Measurements from ENCODE around the gene SLC36A3.

DNA sequence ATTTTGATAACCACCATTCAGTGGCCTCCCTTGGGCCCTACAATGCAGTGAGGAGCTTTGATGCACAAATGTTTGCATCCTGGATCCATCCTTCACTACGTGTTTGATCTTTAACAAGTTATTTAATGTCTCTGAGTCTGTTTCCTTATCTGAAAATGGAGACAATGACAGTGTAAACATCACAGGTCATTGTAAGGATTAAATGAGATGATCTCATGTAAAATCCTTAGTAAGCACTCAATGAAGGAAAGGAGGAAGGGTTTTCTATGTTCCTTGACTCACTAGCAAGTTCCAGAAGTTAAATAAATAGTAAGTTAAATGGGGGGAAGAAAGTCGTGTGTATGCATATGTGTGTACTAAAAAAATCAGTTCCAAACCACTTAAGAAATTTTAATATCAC lies 9.8 kb upstream of the SLC36A3 start:
- TF ChIP-seq, protein P1, sequence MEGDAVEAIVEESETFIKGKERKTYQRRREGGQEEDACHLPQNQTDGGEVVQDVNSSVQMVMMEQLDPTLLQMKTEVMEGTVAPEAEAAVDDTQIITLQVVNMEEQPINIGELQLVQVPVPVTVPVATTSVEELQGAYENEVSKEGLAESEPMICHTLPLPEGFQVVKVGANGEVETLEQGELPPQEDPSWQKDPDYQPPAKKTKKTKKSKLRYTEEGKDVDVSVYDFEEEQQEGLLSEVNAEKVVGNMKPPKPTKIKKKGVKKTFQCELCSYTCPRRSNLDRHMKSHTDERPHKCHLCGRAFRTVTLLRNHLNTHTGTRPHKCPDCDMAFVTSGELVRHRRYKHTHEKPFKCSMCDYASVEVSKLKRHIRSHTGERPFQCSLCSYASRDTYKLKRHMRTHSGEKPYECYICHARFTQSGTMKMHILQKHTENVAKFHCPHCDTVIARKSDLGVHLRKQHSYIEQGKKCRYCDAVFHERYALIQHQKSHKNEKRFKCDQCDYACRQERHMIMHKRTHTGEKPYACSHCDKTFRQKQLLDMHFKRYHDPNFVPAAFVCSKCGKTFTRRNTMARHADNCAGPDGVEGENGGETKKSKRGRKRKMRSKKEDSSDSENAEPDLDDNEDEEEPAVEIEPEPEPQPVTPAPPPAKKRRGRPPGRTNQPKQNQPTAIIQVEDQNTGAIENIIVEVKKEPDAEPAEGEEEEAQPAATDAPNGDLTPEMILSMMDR (conservative IDR thresholded peaks at IDR 0.05; ENCODE audit: low read length) = no peak
- TF ChIP-seq EZH2phosphoT487 (IDR thresholded peaks at IDR 0.05; ENCODE audit: borderline replicate concordance, low read depth, low read length) = no peak

Data from OCI-LY7 (cell line).